Calu3 (cell line): Measurements from ENCODE around the gene GNGT1. TPM values are rescaled to one million over a fixed set of nuclear protein-coding genes. Genes with fewer than 3 reads are reported as not detected.

Experiments
- BruUV-seq: library from RNA; stranded (reverse); fragments of 400-500 nt; replicated peaks from 2 replicates; lab custom pipeline; 2021; lab: Mats Ljungman, UMichigan
- CTCF ChIA-PET: fragments of 300-600 bp; sonication (Branson Sonifier 250); formaldehyde crosslinking; loops from one replicate; lab custom pipeline; 2022; ENCODE audit warnings: antibody characterized with exemption; lab: Charles Lee
- DNase-seq: peaks from one replicate; pipeline ENCODE4 v3.0.0; 2022
- H3K27ac Mint-ChIP-seq: one replicate; pipeline ENCODE4 v1.8.0; 2022; ENCODE audit warnings: mixed read lengths; ENCODE audit not compliant: unreplicated experiment
- H3K27me3 Mint-ChIP-seq: one replicate; pipeline ENCODE4 v1.8.0; 2022; ENCODE audit warnings: mixed read lengths; ENCODE audit not compliant: unreplicated experiment
- H3K36me3 Mint-ChIP-seq: one replicate; pipeline ENCODE4 v1.8.0; 2022; ENCODE audit warnings: mild to moderate bottlenecking, moderate library complexity, mixed read lengths; ENCODE audit not compliant: insufficient read depth, unreplicated experiment
- H3K4me1 Mint-ChIP-seq: one replicate; pipeline ENCODE4 v1.8.0; 2022; ENCODE audit warnings: mild to moderate bottlenecking, low read depth, mixed read lengths; ENCODE audit not compliant: unreplicated experiment
- H3K4me3 Mint-ChIP-seq: one replicate; pipeline ENCODE4 v1.8.0; 2022; ENCODE audit warnings: mild to moderate bottlenecking, low read depth, moderate library complexity, mixed read lengths; ENCODE audit not compliant: unreplicated experiment
- H3K9me3 Mint-ChIP-seq: one replicate; pipeline ENCODE4 v1.8.0; 2022; ENCODE audit warnings: low read depth, mixed read lengths; ENCODE audit not compliant: unreplicated experiment
- CTCF ChIP-seq: fragments of 200-600 bp; IDR thresholded peaks from one replicate; pipeline ENCODE4 v1.8.0; 2022; ENCODE audit warnings: antibody characterized with exemption; ENCODE audit not compliant: unreplicated experiment
- intact Hi-C: fragments of 100-400 bp; cut with micrococcal nuclease; formaldehyde crosslinking; loops from one replicate; pipeline ENCODE4 v1.10.0; 2022; ENCODE audit not compliant: unreplicated experiment
- total RNA-seq: library from RNA; stranded (reverse); gene quantifications from 2 replicates; pipeline ENCODE4 v1.2.3, GENCODE V29; 2022

GNGT1 gene
- total RNA-seq, 1 experiment from 2014 or later: not detected

GRCh38 chr7:93935102-93935501 lies 28.7 kb downstream of the GNGT1 start:
- Mint-ChIP-seq H3K4me3 (no peak overlapping the region), H3K27me3 (no peaks in the 10 kb centered on the region), H3K36me3 (no peaks in the 10 kb centered on the region), H3K4me1 (no peaks in the 10 kb centered on the region), H3K27ac (no peak overlapping the region), H3K9me3 (peaks cover 3% of the 10 kb centered on the region)
- no peak for TF ChIP-seq CTCF
- DNase-seq: no peak
- intact Hi-C loops: no loop called here
- CTCF ChIA-PET: no interaction called here
- no TSS peak for BruUV-seq

- H3K4me1 Mint-ChIP-seq: no peaks in the 10 kb centered on the region
- no peak overlapping the region for H3K27ac Mint-ChIP-seq
- H3K36me3 Mint-ChIP-seq: no peaks in the 10 kb centered on the region
- intact Hi-C loops: no loop called here
- H3K27me3 Mint-ChIP-seq: no peaks in the 10 kb centered on the region
- H3K4me3 Mint-ChIP-seq: no peak overlapping the region
- no peak for TF ChIP-seq CTCF
- CTCF ChIA-PET: no interaction called here
- BruUV-seq: no TSS peak
- H3K9me3 Mint-ChIP-seq: peaks cover 3% of the 10 kb centered on the region
- DNase-seq: no peak
Observed at GRCh38 chr7:93937818-93938217, 31.5 kb downstream of the GNGT1 start.

- CTCF ChIA-PET: no interaction called here
- Mint-ChIP-seq H3K4me1 (no peaks in the 10 kb centered on the region), H3K27me3 (no peaks in the 10 kb centered on the region), H3K27ac (no peak overlapping the region), H3K4me3 (no peak overlapping the region), H3K9me3 (peaks cover 3% of the 10 kb centered on the region), H3K36me3 (no peaks in the 10 kb centered on the region)
- no peak for DNase-seq
- no TSS peak for BruUV-seq
- no peak for TF ChIP-seq CTCF
- intact Hi-C loops: no loop called here
Observed at GRCh38 chr7:93938293-93938692, 31.9 kb downstream of the GNGT1 start.

GRCh38 chr7:93941945-93942344 lies 35.6 kb downstream of the GNGT1 start:
- no TSS peak for BruUV-seq
- H3K27ac Mint-ChIP-seq: no peak overlapping the region
- H3K4me1 Mint-ChIP-seq: no peaks in the 10 kb centered on the region
- no peak for TF ChIP-seq CTCF
- no peaks in the 10 kb centered on the region for H3K27me3 Mint-ChIP-seq
- peaks cover 3% of the 10 kb centered on the region for H3K9me3 Mint-ChIP-seq
- H3K4me3 Mint-ChIP-seq: no peak overlapping the region
- no peak for DNase-seq
- CTCF ChIA-PET: no interaction called here
- intact Hi-C loops: no loop called here
- no peaks in the 10 kb centered on the region for H3K36me3 Mint-ChIP-seq
